Measurements from ENCODE around the gene ZBTB18. TPM values are rescaled to one million over a fixed set of nuclear protein-coding genes. Genes with fewer than 3 reads are reported as not detected.

The ZBTB18 gene
- total and polyA plus RNA-seq, 8 donors, result 13.8 to 23.5 (median 14.9) TPM

DNA sequence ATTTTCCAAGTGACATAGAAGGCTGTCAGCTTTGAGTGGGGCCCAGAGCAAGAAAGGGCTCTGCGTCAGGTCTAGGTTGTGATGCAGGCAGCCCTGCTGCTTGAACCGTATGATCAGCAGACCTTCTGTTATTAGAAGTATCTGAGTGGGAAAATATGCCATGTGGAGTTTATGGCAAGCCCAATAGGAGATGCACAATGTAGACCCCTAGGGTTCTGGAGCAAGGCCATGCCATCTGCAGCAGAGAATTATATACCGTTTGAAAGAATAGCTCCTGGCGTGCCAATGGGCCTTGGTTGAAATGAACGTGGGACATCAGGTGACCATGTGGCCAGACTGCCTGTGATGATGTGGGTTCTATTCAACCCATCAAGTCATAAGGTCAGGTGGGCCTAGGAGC is 44.1 kb upstream of the ZBTB18 start:
- no peak for ATAC-seq
- Histone ChIP-seq H3K36me3 (no peaks in the 10 kb centered on the region), H3K4me3 (no peak overlapping the region), H3K27me3 (peaks cover 0 to 7% of the 10 kb centered on the region in 2 donors), H3K4me1 (no peaks in the 10 kb centered on the region), H3K9me3 (no peaks in the 10 kb centered on the region), H3K27ac (no peak overlapping the region)
- intact Hi-C loops (cut with DNase I), result no loop called here
- no peak for DNase-seq
- TF ChIP-seq, protein P1, sequence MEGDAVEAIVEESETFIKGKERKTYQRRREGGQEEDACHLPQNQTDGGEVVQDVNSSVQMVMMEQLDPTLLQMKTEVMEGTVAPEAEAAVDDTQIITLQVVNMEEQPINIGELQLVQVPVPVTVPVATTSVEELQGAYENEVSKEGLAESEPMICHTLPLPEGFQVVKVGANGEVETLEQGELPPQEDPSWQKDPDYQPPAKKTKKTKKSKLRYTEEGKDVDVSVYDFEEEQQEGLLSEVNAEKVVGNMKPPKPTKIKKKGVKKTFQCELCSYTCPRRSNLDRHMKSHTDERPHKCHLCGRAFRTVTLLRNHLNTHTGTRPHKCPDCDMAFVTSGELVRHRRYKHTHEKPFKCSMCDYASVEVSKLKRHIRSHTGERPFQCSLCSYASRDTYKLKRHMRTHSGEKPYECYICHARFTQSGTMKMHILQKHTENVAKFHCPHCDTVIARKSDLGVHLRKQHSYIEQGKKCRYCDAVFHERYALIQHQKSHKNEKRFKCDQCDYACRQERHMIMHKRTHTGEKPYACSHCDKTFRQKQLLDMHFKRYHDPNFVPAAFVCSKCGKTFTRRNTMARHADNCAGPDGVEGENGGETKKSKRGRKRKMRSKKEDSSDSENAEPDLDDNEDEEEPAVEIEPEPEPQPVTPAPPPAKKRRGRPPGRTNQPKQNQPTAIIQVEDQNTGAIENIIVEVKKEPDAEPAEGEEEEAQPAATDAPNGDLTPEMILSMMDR (IDR thresholded peaks at IDR 0.05), result no peak

DNA sequence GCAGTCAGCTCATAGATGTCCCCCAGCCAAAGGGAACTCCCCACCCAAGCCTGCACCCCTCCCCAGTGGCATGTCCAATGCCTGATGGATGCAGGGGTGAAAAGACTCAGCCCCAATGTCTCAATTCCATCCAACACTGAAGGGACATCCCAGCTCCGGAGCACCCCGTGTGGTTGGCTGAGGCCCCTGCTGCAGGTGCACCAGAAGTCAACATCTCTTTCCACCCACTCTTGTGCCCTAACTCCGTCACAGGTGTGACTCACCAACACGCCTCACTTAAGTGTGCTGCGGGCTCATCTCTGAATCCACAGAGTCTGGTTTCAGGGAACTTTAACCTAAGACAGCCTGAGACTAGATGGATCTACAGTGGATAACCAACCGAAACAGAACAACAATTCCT is 40.9 kb upstream of the ZBTB18 start:
- ATAC-seq, result no peak
- Histone ChIP-seq H3K27ac (no peak overlapping the region), H3K27me3 (peaks cover 0 to 10% of the 10 kb centered on the region in 2 donors), H3K36me3 (no peaks in the 10 kb centered on the region), H3K9me3 (no peaks in the 10 kb centered on the region), H3K4me1 (no peaks in the 10 kb centered on the region), H3K4me3 (no peak overlapping the region)
- TF ChIP-seq, protein P1 (IDR thresholded peaks at IDR 0.05), result no peak
- intact Hi-C loops (cut with DNase I), result no loop called here
- no peak for DNase-seq

DNA sequence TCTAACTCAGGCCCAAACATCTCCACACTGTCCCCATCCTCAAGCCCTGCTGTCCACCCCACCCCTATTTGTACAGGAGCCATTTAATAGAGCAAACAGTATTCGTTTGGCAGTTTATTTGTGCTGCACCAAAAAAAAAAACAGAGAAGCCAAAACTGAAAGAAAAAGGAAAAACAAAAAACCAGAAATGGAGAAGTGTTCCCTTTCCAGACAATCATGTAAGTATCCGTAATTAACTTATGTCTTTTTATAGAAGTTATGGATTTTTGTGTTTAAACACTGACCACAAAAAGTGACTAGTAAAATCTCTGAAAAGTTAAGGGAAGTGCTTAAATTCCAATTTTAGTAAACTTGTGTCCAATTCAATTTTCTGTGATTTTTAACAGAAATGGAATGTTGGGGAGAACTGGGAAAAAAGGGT is 40.4 kb upstream of the ZBTB18 start:
- TF ChIP-seq, protein P1 (IDR thresholded peaks at IDR 0.05), result no peak
- Histone ChIP-seq H3K27ac (no peak overlapping the region), H3K9me3 (no peaks in the 10 kb centered on the region), H3K4me1 (no peaks in the 10 kb centered on the region), H3K36me3 (no peaks in the 10 kb centered on the region), H3K27me3 (peaks cover 0 to 10% of the 10 kb centered on the region in 2 donors), H3K4me3 (no peak overlapping the region)
- DNase-seq (no peak), ATAC-seq (no peak)
- intact Hi-C loops (cut with DNase I), result no loop called here

DNA sequence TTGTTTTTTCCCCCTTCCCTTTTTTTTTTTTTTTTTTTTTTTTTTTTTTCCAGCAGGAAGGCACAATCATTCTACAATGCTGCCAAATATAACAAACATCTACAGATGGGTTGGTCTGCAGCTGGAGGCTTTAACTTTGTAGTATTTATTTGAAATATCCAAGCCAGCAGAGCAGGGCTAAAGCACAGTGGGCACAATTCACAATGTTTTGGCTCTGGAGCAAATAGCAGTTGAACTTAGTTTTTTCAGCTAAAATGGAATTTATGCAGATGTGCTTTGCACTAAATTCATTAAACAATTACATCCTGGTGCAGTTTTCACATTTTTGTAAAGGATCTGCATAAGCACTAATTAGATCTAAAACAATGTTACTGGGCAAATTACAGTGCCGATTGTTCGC is 39.8 kb upstream of the ZBTB18 start:
- ATAC-seq, result no peak
- H3K9me3 ChIP-seq, result no peaks in the 10 kb centered on the region
- no peak for DNase-seq
- no peak overlapping the region for H3K4me3 ChIP-seq
- H3K4me1 ChIP-seq, result no peaks in the 10 kb centered on the region
- intact Hi-C loops (cut with DNase I), result no loop called here
- H3K36me3 ChIP-seq, result no peaks in the 10 kb centered on the region
- H3K27ac ChIP-seq, result no peak overlapping the region
- TF ChIP-seq, protein P1 (IDR thresholded peaks at IDR 0.05), result no peak
- H3K27me3 ChIP-seq, result peaks cover 0 to 10% of the 10 kb centered on the region in 2 donors

DNA sequence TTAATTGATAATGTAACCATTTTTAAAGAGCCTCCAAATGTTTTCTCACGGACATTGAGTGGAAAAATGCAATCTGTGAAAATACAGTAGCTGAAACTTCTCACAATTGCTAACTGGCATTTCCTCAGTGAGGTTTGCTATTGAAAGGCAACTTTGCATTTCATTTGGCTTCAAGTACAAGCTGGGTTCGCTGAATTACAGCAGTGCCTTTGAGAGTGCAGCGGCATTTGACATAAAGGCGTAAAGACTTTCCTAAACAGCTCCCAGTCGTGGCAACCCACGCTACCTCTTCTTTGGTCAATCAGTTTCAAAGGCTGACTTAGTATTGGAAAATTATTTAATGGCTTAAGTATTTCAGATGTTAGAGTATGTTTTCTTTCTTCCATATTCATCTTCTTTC is 39.3 kb upstream of the ZBTB18 start:
- intact Hi-C loops (cut with DNase I), result no loop called here
- Histone ChIP-seq H3K27me3 (peaks cover 0 to 10% of the 10 kb centered on the region in 2 donors), H3K4me1 (no peaks in the 10 kb centered on the region), H3K36me3 (no peaks in the 10 kb centered on the region), H3K4me3 (no peak overlapping the region), H3K9me3 (no peaks in the 10 kb centered on the region), H3K27ac (no peak overlapping the region)
- no peak for ATAC-seq
- DNase-seq, result no peak
- TF ChIP-seq, protein P1 (IDR thresholded peaks at IDR 0.05), result no peak

Measured in left lung (tissue), 10 donors.